ENCODE data around the gene PPIL6.

DNA sequence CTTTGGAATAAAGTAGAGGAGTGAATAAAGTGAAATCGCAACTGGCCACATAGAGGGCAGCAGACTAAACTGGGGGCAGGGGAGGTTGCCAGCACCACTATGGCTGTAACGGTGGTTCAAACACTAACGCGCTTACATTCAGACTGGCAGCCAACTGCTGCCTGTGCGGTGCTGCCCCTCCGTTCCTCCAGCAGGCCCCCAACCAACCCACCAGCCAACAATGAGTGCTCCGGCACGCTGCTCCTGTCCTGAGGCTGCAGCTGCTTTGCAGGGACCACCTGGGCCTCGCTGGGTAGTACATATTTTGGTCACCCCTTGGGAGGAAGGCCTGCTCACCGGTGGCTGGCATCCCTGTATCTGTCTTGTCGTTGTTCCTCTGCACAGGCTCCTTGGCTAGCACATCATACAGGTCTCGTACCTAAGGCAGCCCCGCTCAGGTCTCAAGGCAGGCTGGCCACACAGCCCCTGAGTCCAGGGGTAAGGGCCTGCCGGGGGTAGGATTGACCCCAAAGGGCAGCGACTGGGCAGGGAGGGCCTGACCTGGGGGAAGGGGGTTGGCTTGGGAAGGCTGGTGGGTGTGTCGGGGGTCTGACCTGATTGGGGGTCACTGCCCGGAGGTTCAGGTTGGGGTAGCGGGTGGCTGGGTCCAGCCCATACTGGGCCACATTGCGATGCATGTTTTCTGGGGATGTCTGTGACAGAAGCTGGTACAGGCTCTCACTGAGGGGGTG is 8.8 kb upstream of the PPIL6 start:
- no peak for TF ChIP-seq CTCF (IDR thresholded peaks at IDR 0.05)
- no peak for TF ChIP-seq POLR2A (IDR thresholded peaks at IDR 0.05)

Data from body of pancreas (tissue), 4 donors.